Psoas muscle (tissue), 8 donors: ENCODE measurements around the gene SMARCA2. TPM values are rescaled to one million over a fixed set of nuclear protein-coding genes. Genes with fewer than 3 reads are reported as not detected.
A peak's percentile ranks its signal among the peaks of the same experiment; 100 is the strongest.

Experiments
- ATAC-seq, 4 donors: fragments of 200-7000 bp; cut with Tn5 transposase; one replicate each; pipeline ENCODE4 v1.9.1; 2020; ENCODE audit warnings: moderate library complexity in 3 of 4, mild to moderate bottlenecking in 2 of 4
- DNase-seq, 2 donors: peaks; one replicate each; pipeline ENCODE4 v3.0.0-alpha.2; 2020
- H3K27ac ChIP-seq: fragments of 200-600 bp; one replicate; pipeline ENCODE4 v1.8.0; 2022
- H3K27me3 ChIP-seq, 3 donors: fragments of 200-600 bp in 1 of 3; one replicate each; pipeline versions ENCODE4 v1.6.1 to v1.8.0; 2013 to 2022; ENCODE audit warnings: low read length in 2 of 3, mild to moderate bottlenecking in 2 of 3, moderate library complexity in 1 of 3; ENCODE audit not compliant: insufficient read depth in 3 of 3
- H3K36me3 ChIP-seq, 2 donors: fragments of 200-600 bp in 1 of 2; one replicate each; pipeline versions ENCODE4 v1.6.1 to v1.8.0; 2013 to 2022; ENCODE audit warnings: low read depth in 1 of 2, mild to moderate bottlenecking in 1 of 2, moderate library complexity in 1 of 2; ENCODE audit not compliant: insufficient read depth in 1 of 2
- H3K4me1 ChIP-seq: fragments of 200-600 bp; one replicate; pipeline ENCODE4 v1.8.0; 2022
- H3K4me3 ChIP-seq: fragments of 200-600 bp; one replicate; pipeline ENCODE4 v1.8.0; 2022; ENCODE audit warnings: mild to moderate bottlenecking
- H3K9me3 ChIP-seq: fragments of 200-600 bp; one replicate; pipeline ENCODE4 v1.8.0; 2022
- WGBS, 3 donors: extraction: QIAGEN DNeasy Blood & Tissue Kit; methylation state at CpG; one replicate each; pipeline versions ENCODE4 v1.1.6 to v1.1.7; 2013; 5-methylcytosine and 5-hydroxymethylcytosine counted together
- intact Hi-C, 2 donors: fragments of 100-400 bp; cut with DNase I; formaldehyde crosslinking; loops; one replicate each; pipeline versions ENCODE4 v1.11.0 to v1.14.2; 2022
- polyA plus RNA-seq, 3 donors: library from polyadenylated mRNA; stranded (reverse); fragments of 200-250 nt; gene quantifications; one replicate each; pipeline ENCODE4 v1.2.3, GENCODE V29; 2013
- total RNA-seq, 4 donors: library from RNA; stranded (reverse); fragmentation: NEBNext Ultra II Directional in 2 of 4; extraction: Animal tissue kit (Norgen Biotek cat#: 25700) in 2 of 4; gene quantifications; one replicate each; pipeline versions ENCODE4 v1.2.1 to v1.2.4, GENCODE V29; 2021 to 2023
- TF ChIP-seq, protein P1 (sequence below): fragments of 200-600 bp; IDR thresholded peaks from one replicate; pipeline ENCODE4 v1.8.0; 2022; ENCODE audit warnings: antibody characterized with exemption
- donor health status: healthy with polysubstance abuse.
- donor health status: DM: no; HTN: no; CAD: no; lungs with moderate emphysema.
- donor health status: Bipolar disorder and iron deficiency.
- donor health status: healthy.
- donor health status: DM: yes; HTN: yes; CAD: no.
- donor health status: DM: no; HTN: no; CAD: no.
- donor health status: DM: no; HTN: no; CAD: no.
- donor health status: DM: yes; HTN: yes; CAD: no.

The SMARCA2 gene
- total and polyA plus RNA-seq, 7 donors: 13.8 to 97.2 (median 64.6) TPM

DNA sequence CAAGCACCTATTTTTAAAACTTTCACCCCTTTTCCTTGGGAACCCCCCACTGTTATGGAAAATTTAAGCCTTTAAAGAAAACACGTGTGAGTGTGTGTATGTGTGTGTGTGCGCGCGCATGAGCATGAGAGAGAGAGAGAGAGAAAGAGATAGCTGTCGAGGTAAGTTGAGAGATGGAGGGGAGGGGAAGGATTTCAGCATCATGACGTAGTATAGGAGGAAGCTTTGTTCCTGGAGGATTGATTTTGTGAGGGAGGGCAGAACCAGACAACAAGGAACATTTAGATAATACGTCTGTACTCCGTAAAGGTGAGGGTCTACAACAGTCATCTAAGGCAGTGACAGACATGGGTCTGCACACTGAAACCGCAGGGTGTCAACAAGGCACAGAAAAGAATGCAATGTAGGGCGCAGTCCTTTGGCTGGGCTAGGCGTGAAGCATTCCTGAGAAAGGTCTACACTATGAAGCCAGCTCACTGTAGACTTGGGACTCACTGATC lies 227.7 kb downstream of the SMARCA2 start:
- Histone ChIP-seq H3K27me3 (no peaks in the 10 kb centered on the region), H3K27ac (no peak overlapping the region), H3K4me3 (peak overlapping the region; percentile 69), H3K4me1 (no peaks in the 10 kb centered on the region), H3K9me3 (no peaks in the 10 kb centered on the region), H3K36me3 (no peaks in the 10 kb centered on the region)
- peak in 1 of 4 donors; percentile 3 for ATAC-seq
- TF ChIP-seq, protein P1, sequence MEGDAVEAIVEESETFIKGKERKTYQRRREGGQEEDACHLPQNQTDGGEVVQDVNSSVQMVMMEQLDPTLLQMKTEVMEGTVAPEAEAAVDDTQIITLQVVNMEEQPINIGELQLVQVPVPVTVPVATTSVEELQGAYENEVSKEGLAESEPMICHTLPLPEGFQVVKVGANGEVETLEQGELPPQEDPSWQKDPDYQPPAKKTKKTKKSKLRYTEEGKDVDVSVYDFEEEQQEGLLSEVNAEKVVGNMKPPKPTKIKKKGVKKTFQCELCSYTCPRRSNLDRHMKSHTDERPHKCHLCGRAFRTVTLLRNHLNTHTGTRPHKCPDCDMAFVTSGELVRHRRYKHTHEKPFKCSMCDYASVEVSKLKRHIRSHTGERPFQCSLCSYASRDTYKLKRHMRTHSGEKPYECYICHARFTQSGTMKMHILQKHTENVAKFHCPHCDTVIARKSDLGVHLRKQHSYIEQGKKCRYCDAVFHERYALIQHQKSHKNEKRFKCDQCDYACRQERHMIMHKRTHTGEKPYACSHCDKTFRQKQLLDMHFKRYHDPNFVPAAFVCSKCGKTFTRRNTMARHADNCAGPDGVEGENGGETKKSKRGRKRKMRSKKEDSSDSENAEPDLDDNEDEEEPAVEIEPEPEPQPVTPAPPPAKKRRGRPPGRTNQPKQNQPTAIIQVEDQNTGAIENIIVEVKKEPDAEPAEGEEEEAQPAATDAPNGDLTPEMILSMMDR: no peak
- intact Hi-C loops: loop anchor here in 1 of 2 donors (5.0 to 10.0 kb wide), 2 partner anchors 34 to 88 kb away; no protein-coding TSS in a partner anchor
- no peak for DNase-seq
- WGBS, 3 donors: 54 to 63% (median 62%) methylated on average over 11 of the region's 11 CpGs
